HepG2 (cell line): ENCODE data around the gene SIN3A. TPM values are rescaled to one million over a fixed set of nuclear protein-coding genes. Genes with fewer than 3 reads are reported as not detected.

Source experiments
- FOXA1 ChIP-seq, 2 experiments: fragments of 450-650 bp in 1 of 2; sonication (generic) in 1 of 2; formaldehyde crosslinking in 1 of 2; IDR thresholded peaks; 2 replicates each; pipeline versions ENCODE4 v1.4.0 to v1.6.1; 2016 to 2020; ENCODE audit warnings: missing genetic modification reagents in 1 of 2
- KLF12 ChIP-seq: sonication (generic); formaldehyde crosslinking; IDR thresholded peaks from 2 replicates; pipeline ENCODE4 v1.4.0; 2020; ENCODE audit warnings: missing genetic modification reagents, borderline replicate concordance
- MAFK ChIP-seq, 2 experiments: IDR thresholded peaks in 1 of 2; conservative IDR thresholded peaks in 1 of 2; 2 replicates each; pipeline ENCODE4 v1.6.1; 2011; ENCODE audit warnings: improper control_type of control experiment in 2 of 2, low read length in 2 of 2
- NFIB ChIP-seq: sonication (generic); formaldehyde crosslinking; IDR thresholded peaks from 2 replicates; pipeline ENCODE4 v1.9.0; 2021; ENCODE audit warnings: missing genetic modification reagents, mild to moderate bottlenecking, borderline replicate concordance
- NR2F2 ChIP-seq: IDR thresholded peaks from 2 replicates; pipeline ENCODE4 v1.6.1; 2012; ENCODE audit warnings: low read depth, inconsistent platforms, borderline replicate concordance
- POGZ ChIP-seq: sonication (generic); formaldehyde crosslinking; IDR thresholded peaks from 2 replicates; pipeline ENCODE4 v1.4.0; 2020; ENCODE audit warnings: mild to moderate bottlenecking, missing genetic modification reagents
- POLR2AphosphoS2 ChIP-seq: IDR thresholded peaks from 2 replicates; pipeline ENCODE4 v1.6.1; 2011; ENCODE audit warnings: low read depth, low read length, improper control_type of control experiment
- SMARCE1 ChIP-seq: fragments of 450-650 bp; IDR thresholded peaks from 2 replicates; pipeline ENCODE4 v1.6.1; 2017; ENCODE audit warnings: borderline replicate concordance
- TBX3 ChIP-seq: fragments of 450-650 bp; IDR thresholded peaks from 2 replicates; pipeline ENCODE4 v1.6.1; 2017; ENCODE audit warnings: antibody characterized with exemption, mild to moderate bottlenecking, inconsistent platforms, borderline replicate concordance
- YEATS2 ChIP-seq: sonication (generic); formaldehyde crosslinking; IDR thresholded peaks from 2 replicates; pipeline ENCODE4 v1.4.0; 2020; ENCODE audit warnings: missing genetic modification reagents, borderline replicate concordance
- ZNF263 ChIP-seq: sonication (generic); formaldehyde crosslinking; IDR thresholded peaks from 2 replicates; pipeline ENCODE4 v1.4.0; 2020; ENCODE audit warnings: missing genetic modification reagents
- ZNF383 ChIP-seq: sonication (generic); formaldehyde crosslinking; IDR thresholded peaks from 2 replicates; pipeline ENCODE4 v1.4.0; 2020; ENCODE audit warnings: missing genetic modification reagents, mild to moderate bottlenecking, borderline replicate concordance
- ZNF547 ChIP-seq: sonication (generic); formaldehyde crosslinking; IDR thresholded peaks from 2 replicates; pipeline ENCODE4 v1.5.1; 2020; ENCODE audit warnings: mild to moderate bottlenecking, missing genetic modification reagents
- ZNF674 ChIP-seq: sonication (generic); formaldehyde crosslinking; IDR thresholded peaks from 2 replicates; pipeline ENCODE4 v1.5.0; 2020; ENCODE audit warnings: low read depth, mild to moderate bottlenecking, missing genetic modification reagents
- polyA plus RNA-seq, 8 experiments: library from polyadenylated mRNA; depleted of rRNA in 3 of 8; stranded (reverse) in 7 of 8; unstranded in 1 of 8; fragments of >200 nt; fragmentation: Illumina TruSeq in 4 of 8; extraction: Trizol in 4 of 8; gene quantifications; 2 replicates each; pipeline versions ENCODE4 v1.2.1 to v1.2.3, GENCODE V29; 2011 to 2016; ENCODE audit warnings: low read depth in 4 of 8, missing spikeins in 1 of 8, mixed read lengths in 1 of 8; ENCODE audit not compliant: insufficient read depth in 1 of 8
- total RNA-seq, 5 experiments: library from RNA; depleted of rRNA; stranded (reverse); fragments of >200 nt; fragmentation: Illumina TruSeq; extraction: Trizol; gene quantifications; 2 replicates each; pipeline ENCODE4 v1.2.3, GENCODE V29; 2016; ENCODE audit warnings: low read depth in 1 of 5
- TF ChIP-seq, protein P1 (sequence below): sonication (generic); formaldehyde crosslinking; conservative IDR thresholded peaks from 2 replicates; pipeline ENCODE4 v1.4.0; 2020; ENCODE audit warnings: mild to moderate bottlenecking, missing genetic modification reagents, moderate library complexity
- TF ChIP-seq, protein P2 (sequence below): sonication (generic); formaldehyde crosslinking; IDR thresholded peaks from 2 replicates; pipeline ENCODE4 v1.5.0; 2020; ENCODE audit warnings: mild to moderate bottlenecking, missing genetic modification reagents
- TF ChIP-seq, protein P3 (sequence below): IDR thresholded peaks from 2 replicates; pipeline ENCODE4 v1.6.1; 2018; ENCODE audit warnings: missing genetic modification reagents
- TF ChIP-seq, protein P4 (sequence below): sonication (generic); formaldehyde crosslinking; IDR thresholded peaks from 2 replicates; pipeline ENCODE4 v1.8.1; 2022; ENCODE audit warnings: mild to moderate bottlenecking, missing genetic modification reagents
- TF ChIP-seq, protein P5 (sequence below): sonication (generic); formaldehyde crosslinking; IDR thresholded peaks from 2 replicates; pipeline ENCODE4 v1.5.0; 2020; ENCODE audit warnings: mild to moderate bottlenecking, missing genetic modification reagents

The SIN3A gene
- total and polyA plus RNA-seq, 2 of the 13 experiments (the other 11 are each of a cell fraction or from before 2014, with no cell fraction given), result 16.1 to 28.1 TPM

DNA sequence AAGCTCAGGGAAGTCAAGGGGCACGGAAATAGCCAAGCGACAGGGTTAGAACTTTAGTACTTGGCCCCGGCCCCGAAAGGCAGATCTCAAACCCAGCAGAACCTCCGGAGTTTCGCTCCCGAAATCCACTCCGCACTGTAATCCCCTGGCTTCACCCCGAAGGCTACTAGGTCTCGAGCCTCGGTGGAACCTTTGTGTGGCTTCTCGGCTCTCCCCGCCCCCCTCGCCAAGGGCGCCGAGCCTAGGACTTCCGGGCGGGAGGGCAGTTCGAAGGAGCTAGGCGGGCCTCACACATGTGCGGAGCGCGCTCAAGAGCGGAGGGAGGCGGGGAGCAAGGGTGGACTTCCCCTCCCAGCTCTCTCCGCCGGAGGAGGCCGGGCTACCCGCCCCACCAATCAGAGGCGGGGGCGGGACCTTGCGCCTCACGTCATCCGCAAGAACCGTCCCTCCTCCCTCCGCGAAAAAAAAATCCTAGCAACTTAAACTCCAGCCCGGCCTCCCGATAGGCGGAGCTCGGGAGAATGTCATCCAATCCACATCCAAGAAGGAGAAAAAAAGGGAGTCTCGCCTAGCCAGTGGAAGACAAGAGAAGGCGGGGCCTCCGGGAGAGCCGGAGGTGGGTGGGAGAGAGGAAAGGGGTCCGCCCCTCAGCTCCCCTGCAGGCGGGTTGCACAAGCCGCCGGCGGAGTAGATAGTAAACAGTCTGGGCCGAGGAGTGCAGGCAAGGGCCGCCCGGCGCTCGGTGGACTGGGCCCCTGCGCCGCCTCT lies 2.4 kb upstream of the SIN3A start (continued):
- TF ChIP-seq ZNF263 (CRISPR knock-in tag), result 0 out of 2 replicates have a peak, but pooled peaks have one; percentile 4
- TF ChIP-seq FOXA1 (IDR thresholded peaks at IDR 0.05), result no peak
- peak; percentile 53; the same call in 1 of the 2 replicates for TF ChIP-seq FOXA1 (CRISPR knock-in tag; IDR thresholded peaks at IDR 0.05)
- TF ChIP-seq, protein P1, sequence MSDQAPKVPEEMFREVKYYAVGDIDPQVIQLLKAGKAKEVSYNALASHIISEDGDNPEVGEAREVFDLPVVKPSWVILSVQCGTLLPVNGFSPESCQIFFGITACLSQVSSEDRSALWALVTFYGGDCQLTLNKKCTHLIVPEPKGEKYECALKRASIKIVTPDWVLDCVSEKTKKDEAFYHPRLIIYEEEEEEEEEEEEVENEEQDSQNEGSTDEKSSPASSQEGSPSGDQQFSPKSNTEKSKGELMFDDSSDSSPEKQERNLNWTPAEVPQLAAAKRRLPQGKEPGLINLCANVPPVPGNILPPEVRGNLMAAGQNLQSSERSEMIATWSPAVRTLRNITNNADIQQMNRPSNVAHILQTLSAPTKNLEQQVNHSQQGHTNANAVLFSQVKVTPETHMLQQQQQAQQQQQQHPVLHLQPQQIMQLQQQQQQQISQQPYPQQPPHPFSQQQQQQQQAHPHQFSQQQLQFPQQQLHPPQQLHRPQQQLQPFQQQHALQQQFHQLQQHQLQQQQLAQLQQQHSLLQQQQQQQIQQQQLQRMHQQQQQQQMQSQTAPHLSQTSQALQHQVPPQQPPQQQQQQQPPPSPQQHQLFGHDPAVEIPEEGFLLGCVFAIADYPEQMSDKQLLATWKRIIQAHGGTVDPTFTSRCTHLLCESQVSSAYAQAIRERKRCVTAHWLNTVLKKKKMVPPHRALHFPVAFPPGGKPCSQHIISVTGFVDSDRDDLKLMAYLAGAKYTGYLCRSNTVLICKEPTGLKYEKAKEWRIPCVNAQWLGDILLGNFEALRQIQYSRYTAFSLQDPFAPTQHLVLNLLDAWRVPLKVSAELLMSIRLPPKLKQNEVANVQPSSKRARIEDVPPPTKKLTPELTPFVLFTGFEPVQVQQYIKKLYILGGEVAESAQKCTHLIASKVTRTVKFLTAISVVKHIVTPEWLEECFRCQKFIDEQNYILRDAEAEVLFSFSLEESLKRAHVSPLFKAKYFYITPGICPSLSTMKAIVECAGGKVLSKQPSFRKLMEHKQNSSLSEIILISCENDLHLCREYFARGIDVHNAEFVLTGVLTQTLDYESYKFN (CRISPR knock-in tag), result peak; percentile 49
- TF ChIP-seq, protein P2, sequence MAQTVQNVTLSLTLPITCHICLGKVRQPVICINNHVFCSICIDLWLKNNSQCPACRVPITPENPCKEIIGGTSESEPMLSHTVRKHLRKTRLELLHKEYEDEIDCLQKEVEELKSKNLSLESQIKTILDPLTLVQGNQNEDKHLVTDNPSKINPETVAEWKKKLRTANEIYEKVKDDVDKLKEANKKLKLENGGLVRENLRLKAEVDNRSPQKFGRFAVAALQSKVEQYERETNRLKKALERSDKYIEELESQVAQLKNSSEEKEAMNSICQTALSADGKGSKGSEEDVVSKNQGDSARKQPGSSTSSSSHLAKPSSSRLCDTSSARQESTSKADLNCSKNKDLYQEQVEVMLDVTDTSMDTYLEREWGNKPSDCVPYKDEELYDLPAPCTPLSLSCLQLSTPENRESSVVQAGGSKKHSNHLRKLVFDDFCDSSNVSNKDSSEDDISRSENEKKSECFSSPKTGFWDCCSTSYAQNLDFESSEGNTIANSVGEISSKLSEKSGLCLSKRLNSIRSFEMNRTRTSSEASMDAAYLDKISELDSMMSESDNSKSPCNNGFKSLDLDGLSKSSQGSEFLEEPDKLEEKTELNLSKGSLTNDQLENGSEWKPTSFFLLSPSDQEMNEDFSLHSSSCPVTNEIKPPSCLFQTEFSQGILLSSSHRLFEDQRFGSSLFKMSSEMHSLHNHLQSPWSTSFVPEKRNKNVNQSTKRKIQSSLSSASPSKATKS (CRISPR knock-in tag), result no peak
- TF ChIP-seq, protein P3, sequence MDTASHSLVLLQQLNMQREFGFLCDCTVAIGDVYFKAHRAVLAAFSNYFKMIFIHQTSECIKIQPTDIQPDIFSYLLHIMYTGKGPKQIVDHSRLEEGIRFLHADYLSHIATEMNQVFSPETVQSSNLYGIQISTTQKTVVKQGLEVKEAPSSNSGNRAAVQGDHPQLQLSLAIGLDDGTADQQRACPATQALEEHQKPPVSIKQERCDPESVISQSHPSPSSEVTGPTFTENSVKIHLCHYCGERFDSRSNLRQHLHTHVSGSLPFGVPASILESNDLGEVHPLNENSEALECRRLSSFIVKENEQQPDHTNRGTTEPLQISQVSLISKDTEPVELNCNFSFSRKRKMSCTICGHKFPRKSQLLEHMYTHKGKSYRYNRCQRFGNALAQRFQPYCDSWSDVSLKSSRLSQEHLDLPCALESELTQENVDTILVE, result peak; percentile 99
- TF ChIP-seq, protein P4, sequence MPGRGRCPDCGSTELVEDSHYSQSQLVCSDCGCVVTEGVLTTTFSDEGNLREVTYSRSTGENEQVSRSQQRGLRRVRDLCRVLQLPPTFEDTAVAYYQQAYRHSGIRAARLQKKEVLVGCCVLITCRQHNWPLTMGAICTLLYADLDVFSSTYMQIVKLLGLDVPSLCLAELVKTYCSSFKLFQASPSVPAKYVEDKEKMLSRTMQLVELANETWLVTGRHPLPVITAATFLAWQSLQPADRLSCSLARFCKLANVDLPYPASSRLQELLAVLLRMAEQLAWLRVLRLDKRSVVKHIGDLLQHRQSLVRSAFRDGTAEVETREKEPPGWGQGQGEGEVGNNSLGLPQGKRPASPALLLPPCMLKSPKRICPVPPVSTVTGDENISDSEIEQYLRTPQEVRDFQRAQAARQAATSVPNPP (CRISPR knock-in tag), result peak; percentile 51; the same call in 1 of the 2 replicates
- TF ChIP-seq KLF12 (CRISPR knock-in tag), result 0 out of 2 replicates have a peak, but pooled peaks have one; percentile 60
- TF ChIP-seq SMARCE1, result no peak
- TF ChIP-seq, protein P5, sequence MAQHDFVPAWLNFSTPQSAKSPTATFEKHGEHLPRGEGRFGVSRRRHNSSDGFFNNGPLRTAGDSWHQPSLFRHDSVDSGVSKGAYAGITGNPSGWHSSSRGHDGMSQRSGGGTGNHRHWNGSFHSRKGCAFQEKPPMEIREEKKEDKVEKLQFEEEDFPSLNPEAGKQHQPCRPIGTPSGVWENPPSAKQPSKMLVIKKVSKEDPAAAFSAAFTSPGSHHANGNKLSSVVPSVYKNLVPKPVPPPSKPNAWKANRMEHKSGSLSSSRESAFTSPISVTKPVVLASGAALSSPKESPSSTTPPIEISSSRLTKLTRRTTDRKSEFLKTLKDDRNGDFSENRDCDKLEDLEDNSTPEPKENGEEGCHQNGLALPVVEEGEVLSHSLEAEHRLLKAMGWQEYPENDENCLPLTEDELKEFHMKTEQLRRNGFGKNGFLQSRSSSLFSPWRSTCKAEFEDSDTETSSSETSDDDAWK (CRISPR knock-in tag), result no peak
- peak; percentile 19; the same call in 1 of the 2 replicates for TF ChIP-seq ZNF547
- TF ChIP-seq ZNF383 (CRISPR knock-in tag), result no peak
- TF ChIP-seq TBX3, result no peak
- TF ChIP-seq NR2F2, result no peak
- no peak for TF ChIP-seq POLR2AphosphoS2
- no peak for TF ChIP-seq ZNF674 (CRISPR knock-in tag)
- TF ChIP-seq YEATS2, result peak; percentile 88
- no peak; the same call in 1 of the 2 replicates for TF ChIP-seq POGZ (CRISPR knock-in tag)
- TF ChIP-seq NFIB, result no peak
- TF ChIP-seq MAFK (conservative IDR thresholded peaks at IDR 0.05 in 1 of 2, IDR thresholded peaks at IDR 0.05 in 1 of 2; ENCODE audit: low read length in 2 of 2), result no peak
